Hypothalamus (tissue), 51 donors: Measurements from ENCODE around the gene WDHD1.
"Not testable (repeated sequence)": the region's sequence is repeated elsewhere in the genome, so short reads cannot be mapped to it uniquely, and the experiment has no call there.

Experiments
- DNase-seq, 51 donors: peaks; one replicate each; lab custom pipeline; 2025; lab: John Stamatoyannopoulos, UW

The WDHD1 gene

GRCh38 chr14:55047301-55048053 lies 20.6 kb upstream of the WDHD1 start:
- no peak for DNase-seq

GRCh38 chr14:55045087-55045486 lies 18.2 kb upstream of the WDHD1 start:
- DNase-seq: no peak

DNA sequence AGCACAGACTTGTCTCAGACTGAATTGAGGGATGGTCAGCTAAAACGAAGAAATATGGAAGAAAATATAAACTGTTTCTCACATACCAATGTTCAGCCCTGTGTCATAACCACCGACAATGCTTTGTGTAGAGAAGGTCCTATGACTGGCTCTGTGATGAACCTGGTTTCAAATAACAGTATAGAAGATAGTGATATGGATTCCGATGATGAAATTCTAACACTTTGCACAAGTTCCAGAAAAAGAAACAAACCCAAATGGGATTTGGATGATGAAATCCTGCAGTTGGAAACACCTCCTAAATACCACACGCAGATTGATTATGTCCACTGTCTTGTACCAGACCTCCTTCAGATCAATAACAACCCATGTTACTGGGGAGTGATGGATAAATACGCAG lies 16.6 kb upstream of the WDHD1 start:
- DNase-seq: no peak

DNA sequence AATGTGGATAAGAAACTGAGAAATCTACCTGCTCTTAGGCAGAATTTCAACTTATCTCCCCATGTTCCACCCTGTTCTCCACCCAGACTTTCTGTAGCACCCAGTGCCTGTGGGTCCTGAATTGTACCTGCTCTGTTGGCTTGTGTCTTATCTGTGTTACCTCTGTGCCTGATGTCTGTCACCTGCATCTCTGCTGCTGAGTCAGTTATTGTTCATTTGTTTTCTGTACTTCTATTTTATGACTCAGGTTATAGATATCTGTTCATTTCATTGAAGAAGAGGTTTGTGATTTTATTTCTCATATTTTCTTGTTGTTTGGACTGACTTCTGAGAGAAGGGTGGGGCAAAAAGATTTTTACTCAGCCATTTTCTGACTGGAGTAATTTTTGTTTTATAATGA lies 11.8 kb upstream of the WDHD1 start:
- DNase-seq: no peak

GRCh38 chr14:55037995-55038394 lies 11.1 kb upstream of the WDHD1 start:
- not testable (repeated sequence) for DNase-seq

DNA sequence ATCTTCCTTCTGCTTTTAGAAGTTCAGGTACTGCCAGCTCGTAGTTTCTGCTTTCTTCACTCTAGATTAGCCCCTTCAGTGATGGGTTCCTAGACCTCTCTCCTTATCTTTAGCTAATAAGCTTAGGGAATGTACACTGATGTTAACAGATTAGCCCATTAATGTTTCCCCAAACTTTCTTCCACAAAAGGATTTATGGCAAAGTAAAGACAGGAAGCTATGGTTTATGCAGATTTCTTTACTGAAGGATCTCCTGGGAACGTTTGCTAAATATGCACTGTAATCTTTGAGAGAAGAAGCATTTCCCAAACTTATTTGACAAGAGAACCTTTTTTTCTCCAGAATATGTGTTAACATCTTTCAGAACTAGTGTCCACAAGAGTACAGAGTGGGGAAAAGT lies 4.3 kb upstream of the WDHD1 start:
- no peak for DNase-seq

GRCh38 chr14:55028476-55028875 lies 1.6 kb upstream of the WDHD1 start:
- no peak for DNase-seq

- DNase-seq: no peak
Measured at GRCh38 chr14:55028066-55028465, 1.2 kb upstream of the WDHD1 start.

- no peak for DNase-seq
Measured at GRCh38 chr14:55026441-55026792, 482 bp downstream of the WDHD1 start.

- no peak for DNase-seq
Measured at GRCh38 chr14:55025948-55026347, 951 bp downstream of the WDHD1 start.

GRCh38 chr14:55024365-55024764 lies 2.5 kb downstream of the WDHD1 start:
- not testable (repeated sequence) for DNase-seq

GRCh38 chr14:55019968-55020554 lies 6.8 kb downstream of the WDHD1 start:
- no peak for DNase-seq

GRCh38 chr14:55015006-55015405 lies 11.9 kb downstream of the WDHD1 start:
- DNase-seq: no peak

GRCh38 chr14:55005071-55005470 lies 21.8 kb downstream of the WDHD1 start:
- no peak for DNase-seq

GRCh38 chr14:55000381-55000780 lies 26.5 kb downstream of the WDHD1 start:
- DNase-seq: no peak

GRCh38 chr14:54985156-54985555 lies 41.7 kb downstream of the WDHD1 start:
- DNase-seq: no peak

DNA sequence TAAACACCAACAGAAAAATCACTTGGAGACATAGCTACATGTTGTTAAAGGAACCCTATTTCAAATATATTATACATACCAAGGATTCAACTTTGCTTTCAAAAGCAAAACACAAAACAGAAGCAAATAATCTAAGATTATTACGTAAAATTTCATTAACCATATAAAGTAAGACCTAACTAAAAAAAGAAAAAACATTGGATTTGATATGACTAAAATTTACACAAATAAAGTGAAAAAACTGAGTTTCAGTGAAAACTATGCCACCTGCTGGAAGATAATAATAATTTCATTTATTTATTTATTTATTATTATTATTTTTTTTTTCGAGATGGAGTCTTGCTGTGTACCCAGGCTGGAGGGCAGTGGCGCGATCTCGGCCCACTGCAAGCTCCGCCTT lies 45.2 kb downstream of the WDHD1 start:
- DNase-seq: no peak

GRCh38 chr14:54979039-54979438 lies 47.9 kb downstream of the WDHD1 start:
- DNase-seq: no peak

DNA sequence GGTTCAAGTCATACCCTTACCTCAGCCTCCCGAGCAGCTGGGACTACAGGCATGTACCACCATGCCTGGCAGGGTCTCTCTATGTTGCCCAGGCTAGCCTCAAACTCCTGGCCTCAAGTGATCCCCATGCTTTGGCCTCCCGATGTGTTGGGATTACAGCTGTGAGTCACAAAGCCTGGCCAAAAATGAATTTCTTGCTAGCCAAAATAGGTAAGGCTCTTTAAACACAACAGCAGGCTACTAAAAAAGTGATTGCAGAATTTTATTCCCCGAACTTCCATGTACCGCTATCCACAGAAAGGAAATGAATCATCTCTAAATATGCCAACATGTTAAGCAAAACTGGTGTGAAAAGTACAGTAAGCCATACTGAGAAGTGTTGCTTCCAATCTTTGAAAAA lies 50.6 kb downstream of the WDHD1 start:
- DNase-seq: no peak

- DNase-seq: no peak
Measured at GRCh38 chr14:54975856-54976255, 51.0 kb downstream of the WDHD1 start.

GRCh38 chr14:54974788-54975414 lies 52.0 kb downstream of the WDHD1 start:
- DNase-seq: no peak

DNA sequence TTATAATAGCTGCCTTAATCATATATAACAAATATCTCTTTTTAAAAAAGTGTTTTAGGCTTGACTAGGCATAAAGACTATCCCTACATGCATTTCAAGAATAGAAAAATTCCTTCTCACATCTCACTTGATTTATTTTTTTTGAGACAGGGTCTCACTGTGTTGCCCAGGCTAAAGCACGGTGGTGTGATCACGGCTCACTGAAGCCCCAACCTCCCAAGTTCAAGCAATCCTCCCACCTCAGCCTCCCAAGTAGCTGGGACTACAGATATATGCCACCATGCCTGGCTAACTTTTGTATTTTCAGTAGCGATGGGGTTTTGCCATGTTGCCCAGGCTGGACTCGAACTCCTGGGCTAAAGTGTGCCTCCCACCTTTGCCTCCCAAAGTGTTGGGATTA lies 59.4 kb downstream of the WDHD1 start:
- no peak for DNase-seq
